HG03565 (cell line): ENCODE results near the gene MYO18B.

Experiments
- ATAC-seq: cut with Tn5 transposase; IDR thresholded peaks from one replicate; pipeline ENCODE4 v1.9.1; 2021; ENCODE audit warnings: mild to moderate bottlenecking, moderate library complexity; ENCODE audit not compliant: unreplicated experiment

Gene MYO18B

DNA sequence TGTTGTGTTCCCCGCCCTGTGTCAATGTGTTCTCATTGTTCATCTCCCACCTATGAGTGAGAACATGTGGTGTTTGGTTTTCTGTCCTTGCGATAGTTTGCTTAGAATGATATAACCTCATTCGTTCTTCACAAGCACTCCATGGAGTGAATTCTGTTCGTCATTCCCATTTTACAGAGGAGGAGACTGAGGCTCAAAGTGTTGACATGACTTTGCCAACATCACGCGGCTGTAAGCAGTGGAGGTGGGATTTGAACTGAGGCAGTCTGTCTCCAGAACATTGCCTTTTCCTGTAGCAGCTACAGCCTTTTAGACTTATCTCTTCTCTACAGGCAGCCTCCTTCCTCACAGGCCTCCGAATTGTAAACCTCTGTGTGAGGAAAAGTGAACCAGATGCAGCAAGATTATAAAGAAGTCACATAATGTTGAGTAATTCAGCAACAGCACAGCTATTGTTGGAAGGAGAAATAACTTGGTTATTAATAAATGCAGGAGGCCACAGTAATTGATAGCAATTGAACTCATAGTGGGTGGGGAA lies 74.6 kb downstream of the MYO18B start:
- no peak for ATAC-seq

DNA sequence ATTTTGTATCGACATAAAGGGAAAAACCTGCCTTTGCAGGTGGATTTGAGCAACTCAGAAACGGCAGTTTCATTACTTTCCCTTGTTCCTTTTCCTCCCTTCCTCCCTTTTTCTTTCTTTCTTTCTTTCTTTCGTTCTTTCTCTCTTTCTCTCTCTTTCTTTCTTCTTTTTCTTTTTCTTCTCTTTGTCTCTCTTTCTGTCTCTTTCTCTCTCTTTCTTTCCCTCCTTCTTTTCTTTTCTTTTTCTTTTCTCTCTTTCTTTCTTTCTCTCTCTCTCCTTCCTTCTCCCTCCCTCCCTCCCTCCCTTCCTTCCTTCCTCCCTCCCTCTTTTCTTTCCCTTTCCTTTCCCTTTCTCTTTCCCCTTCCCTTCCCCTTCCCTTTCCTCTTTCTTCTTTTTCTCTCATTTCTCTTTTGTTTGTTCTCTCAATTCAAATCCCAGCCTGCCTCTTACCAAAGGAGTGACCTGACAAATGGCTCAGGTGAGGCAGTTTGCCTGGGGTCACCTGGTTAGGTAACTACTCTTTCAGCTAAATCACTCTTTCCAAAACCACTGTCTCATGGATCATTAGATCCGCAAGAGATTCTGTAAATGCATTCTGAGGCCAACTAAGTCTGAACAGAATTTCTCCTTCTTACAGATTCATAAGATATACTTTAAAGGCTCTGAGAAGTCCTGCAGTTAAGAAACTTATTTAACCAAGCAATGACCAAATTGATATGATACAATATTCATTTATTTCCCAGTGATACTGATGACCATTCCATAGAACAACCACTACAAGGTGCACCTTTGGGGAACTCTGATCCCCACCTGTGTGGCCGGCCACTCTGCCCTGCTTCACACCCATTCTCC lies 75.3 kb downstream of the MYO18B start:
- no peak for ATAC-seq

DNA sequence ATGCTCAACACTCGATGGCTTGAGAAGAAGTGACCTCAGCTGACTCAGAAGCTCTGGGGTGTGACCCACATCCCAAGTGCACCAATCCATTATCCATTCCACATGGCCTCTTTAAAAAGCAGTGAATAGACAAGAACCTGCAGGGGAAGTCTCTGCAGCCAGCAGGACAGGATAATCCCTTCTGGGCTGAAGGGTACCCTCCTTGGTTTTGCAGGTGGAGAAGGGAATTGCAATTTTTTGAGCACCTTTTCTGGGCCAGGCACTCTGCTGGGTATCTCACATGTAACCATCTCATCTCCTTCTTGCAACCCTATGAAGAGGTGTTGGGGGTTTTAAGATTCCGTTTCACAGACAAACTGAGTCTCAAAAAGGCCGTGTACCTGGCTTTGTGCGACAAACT lies 76.6 kb downstream of the MYO18B start:
- ATAC-seq: no peak

DNA sequence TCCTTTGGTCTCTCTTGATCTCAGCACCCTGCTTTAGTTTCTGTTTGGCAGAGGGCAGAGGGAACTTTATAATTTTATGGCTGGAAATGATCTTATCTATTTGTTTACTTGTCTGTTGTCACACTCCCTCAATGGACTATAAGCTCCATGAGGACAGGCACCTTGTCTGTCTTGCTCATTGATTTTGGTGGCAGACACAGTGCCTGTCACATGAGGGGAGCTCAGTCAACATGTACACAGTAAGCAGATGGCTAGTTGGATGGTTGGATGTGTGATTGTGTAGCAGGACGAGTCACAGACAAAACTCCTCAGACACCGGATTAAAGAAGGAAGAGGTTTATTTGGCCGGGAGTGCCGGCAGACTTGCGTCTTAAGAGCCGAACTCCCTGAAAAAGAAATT lies 80.4 kb downstream of the MYO18B start:
- ATAC-seq: no peak

DNA sequence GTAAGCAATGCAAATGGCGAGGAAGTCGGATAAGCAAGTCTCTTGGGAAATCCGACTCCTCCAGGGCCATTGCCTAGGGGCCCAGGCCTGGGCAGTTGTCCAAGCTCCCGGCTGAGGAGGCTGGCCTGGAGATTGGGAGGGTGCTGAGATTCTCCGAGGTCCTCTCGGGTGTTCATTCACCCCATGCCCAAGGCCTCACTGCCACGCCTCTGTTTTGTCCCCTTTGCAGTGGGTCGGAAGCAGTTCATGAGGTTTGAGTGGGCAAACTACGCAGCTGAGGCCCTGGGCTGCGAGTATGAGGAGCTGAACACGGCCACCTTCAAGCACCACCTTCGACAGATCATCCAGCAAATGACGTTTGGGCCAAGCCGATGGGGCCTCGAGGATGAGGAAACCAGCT lies 81.3 kb downstream of the MYO18B start:
- ATAC-seq: no peak

DNA sequence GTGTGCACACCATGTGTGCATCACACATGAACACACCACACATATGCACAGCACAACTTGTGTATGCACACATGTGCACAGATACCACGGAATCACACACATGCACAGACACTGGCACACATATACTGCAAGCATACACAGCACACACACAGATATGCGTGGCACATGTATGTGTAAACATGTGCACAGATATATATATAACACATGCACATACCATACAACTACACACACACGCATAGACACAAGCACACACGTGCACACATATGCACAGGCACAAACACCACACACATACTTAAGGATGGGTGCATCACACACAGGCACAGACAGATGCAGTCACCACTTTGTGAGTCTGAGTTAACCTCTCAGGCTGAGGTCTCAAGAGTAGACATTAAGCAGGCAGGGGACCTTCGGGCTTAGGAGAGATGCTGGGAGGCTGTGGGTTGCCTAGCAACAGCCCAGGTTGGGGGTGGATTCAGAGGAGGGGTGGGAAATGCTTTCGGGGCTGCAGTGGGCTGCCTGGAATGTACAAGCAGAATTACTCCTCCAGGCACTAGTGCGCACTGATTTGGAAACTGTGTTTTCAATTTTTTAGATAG lies 82.9 kb downstream of the MYO18B start:
- no peak for ATAC-seq

DNA sequence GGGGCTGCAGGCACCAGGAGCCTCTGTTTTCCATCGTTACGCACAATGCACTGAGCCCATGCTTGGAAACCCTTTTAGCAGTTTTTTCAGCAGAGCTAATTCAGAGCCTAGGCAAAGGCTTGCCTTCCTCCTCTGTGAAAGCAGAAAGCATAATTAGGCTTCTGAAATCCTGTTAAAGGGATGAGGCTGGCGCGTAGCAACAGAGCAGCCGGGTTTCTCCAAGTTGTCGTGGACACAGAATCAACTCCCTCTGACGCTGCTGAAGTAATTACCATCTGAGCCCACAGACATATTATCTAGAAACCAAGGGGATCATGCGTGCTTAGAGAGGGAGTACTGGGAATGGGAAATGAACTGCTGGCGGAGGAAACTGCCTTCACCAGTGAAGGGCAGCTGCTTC lies 85.4 kb downstream of the MYO18B start:
- no peak for ATAC-seq

DNA sequence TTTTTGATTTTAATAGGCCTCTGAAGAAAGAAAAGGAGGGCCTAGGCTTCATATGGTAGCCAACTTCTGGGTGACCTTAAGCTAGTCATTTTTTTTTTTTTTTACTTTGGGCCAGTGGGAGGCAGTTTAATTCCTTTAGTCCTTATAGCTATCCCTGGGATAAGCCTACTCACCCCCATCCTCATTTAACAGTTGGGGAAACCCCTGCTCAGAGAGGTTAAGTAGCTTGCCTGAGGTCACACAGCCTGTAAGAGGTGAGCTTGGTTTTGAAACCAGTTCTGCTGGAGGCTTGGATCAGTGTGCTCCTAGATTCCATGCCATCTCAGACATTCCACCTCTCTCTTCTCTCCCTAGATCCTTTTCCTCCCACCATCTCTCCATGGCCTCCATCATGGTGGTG lies 86.4 kb downstream of the MYO18B start:
- ATAC-seq: no peak

DNA sequence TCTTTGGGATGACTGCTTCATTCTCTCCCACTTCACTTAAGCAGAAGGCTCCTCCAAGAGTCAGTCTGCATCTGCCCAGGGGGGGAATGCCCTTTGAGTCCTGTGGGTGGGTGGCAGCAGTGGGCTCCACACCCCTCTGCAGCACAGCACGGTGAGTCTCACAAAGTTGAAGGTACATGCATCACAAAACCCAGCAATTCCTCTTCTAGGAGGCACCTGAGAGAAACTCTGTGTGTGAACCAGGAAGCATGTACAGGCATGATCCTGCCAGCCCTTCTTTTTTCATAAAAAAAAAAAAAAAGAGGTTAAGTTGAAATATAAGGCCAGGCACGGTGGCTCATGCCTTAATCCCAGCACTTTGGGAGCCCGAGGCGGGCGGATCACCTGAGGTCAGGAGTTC lies 87.2 kb downstream of the MYO18B start:
- ATAC-seq: no peak

DNA sequence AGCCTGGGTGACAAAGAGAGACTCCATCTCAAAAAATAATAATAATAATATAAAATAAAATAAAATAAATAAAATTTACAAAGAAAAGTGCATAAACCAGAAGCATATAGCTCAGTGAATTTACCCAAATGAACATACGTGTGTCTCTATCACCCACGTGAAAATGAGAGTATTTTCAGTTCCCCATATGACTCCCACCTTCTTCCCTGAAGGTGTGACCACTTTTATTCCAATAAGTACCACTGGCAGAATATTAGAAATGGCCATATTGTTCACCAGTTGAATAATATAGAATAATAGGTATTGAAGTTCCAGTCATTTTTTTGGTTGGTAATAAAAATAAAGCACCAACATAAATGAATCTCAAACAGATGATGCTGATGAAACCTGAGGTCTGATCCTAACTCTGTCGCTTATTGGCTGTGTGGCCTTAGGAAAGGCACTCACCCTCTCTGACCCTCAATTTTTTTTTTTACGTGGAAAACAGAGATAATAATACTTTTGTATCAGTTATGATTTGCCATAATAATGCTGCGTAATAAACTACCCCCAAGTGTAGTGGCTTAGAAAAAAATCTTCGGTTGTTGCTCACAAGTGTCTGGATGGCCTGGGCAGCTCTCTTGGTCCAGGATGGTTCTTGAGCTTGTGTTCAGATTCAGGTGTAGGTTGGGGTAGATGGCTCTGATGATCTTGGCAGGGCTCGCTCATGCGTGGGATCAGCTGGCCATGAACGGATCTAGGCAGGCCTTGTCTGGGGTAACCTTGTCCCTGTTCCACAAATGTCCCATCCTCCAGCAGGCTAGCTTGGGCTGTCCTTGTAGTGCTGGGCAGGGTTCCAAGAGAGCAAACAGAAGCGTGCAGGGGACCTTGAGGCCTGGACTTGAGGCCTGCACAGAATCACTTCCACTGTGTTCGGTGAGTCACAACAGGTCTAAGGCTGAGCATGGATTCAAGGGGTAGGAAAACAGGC lies 88.1 kb downstream of the MYO18B start:
- ATAC-seq: no peak

DNA sequence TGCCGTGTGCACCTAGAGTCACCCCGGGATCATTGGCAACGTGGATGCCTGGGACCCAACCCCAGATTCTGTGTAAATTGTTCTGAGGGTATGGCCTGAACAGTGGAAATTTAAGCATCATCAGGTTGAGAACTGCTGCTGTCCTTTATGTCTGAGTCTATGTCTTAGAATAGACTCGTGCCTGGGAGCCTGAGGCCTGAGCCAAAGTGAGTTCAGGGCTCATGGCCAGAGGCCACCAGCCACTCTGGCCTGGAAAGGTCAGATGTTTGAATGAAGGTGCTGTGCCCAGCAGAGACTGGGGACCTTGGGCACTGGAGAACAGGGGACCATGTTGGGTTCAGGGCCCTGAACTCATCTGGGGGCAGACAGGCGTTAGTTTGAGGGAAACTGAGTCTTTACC lies 91.1 kb downstream of the MYO18B start:
- no peak for ATAC-seq

DNA sequence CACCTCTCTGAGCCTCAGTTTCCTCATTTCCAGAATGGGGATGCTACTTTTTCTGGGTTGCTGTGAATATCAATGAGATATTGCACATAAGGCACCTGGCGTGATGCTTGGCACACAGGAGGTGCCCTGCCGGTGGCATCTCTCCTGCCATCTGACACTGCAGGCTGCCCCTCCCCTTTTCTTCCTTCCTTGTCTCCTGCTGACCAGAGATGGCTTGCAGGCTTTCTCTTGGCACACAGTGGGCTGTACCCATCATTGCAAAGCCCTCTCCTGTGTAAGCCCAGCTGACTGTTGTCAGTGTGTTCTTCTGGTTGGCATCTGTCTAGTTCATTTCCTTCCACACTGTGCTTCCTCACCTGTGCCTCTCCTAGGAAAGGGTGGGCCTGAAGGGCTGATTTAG lies 91.7 kb downstream of the MYO18B start:
- ATAC-seq: no peak

DNA sequence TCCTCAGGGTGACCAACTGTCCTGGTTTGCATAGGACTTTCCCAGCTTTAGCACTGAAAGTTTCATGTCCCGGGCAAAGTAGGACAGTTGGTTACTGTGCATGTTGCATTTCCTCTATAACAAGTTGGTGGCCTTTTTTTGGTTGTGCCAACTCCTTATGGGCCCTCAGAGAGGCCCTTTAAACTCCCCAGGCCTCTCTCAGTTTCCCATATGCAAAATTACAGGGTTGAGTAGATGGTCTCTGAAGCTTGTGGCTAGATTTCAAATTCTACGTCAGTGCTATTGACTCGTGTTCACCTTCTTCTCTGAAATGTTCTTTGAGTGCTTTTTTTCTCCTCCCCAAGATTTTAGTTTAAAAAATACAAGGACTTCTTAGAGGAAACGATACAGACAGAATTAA lies 92.5 kb downstream of the MYO18B start:
- no peak for ATAC-seq

DNA sequence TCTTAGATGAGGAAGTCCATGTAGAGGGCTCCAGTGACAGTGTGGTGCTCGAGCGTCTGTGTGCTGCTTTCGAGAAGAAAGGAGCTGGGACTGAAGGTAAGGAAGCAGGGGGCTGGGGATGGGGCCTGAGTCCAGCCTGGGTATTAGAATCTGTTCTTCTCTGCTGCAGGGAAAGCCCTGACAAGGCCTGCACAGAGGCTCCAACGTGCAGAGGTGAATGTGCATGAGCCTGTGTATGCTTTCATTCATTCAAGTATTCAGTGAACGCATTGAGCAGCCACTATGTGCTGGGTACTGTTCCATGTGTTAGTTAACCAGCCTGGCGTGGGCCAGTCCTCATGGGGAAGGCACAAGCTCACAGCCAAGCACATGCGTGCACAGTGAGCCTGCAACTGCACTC lies 93.4 kb downstream of the MYO18B start:
- ATAC-seq: no peak

DNA sequence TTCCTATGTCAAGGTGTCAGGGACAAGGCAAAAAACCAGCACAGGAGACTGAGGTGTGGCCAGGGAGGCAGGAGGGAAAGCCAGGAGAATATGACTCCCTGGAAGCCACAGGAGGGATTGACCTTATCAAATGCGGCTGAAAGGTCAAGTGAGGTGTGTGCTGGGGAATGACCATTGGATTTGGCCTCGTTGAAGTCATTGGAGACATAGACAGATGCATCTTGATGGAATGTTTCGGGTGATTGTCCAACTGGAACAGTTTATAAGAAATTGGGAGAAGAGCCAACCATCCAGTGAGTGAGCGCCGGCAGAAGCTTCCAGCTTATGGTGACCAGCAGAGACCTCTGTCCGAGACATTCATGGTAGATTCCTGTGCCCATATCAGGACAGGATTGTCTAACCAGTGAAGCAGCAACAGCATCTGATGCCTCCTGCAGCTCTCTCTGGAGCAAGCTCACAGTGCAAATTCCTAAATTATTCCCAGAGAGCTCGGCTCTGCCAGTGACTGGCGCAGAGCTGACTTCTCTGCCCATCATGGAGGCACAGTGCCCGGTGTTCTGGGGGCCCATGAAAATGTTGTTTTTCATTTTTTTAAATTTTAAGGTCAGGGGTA lies 95.4 kb downstream of the MYO18B start:
- no peak for ATAC-seq

DNA sequence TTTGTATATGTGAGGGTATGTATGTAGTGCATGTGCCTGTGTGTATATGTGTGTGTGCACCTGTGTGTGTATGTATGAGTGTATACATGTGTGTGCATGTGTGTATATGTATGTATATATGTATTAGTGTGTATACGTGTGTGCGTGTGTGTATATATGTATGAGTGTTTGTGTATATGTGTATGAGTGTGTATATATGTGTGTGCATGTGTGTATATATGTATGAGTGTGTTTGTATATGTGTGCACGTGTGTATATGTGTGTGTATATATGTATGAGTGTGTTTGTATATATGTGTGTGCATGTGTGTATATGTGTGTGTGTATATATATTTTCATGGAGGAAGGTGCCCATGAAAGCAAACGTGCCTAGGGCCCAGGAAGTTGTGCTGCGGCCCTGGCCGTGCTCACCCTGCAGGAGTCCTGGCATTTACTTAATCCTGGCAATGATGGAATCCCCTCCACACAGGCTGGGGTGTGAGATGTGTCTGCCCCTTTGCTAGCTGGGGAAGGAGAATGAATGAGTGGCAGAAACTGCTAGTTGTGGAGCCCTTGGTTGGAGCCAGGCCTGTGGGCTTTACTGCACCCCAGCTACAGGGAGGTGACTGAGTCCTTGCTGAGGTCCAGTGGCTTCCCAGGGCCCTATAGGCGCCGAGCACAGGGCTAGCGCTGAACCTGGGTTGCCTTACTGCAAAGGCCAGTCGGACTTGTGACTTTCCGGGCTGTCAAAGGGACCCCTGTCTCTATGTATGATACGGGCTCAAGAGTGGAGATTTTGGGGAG lies 97.2 kb downstream of the MYO18B start:
- no peak for ATAC-seq

DNA sequence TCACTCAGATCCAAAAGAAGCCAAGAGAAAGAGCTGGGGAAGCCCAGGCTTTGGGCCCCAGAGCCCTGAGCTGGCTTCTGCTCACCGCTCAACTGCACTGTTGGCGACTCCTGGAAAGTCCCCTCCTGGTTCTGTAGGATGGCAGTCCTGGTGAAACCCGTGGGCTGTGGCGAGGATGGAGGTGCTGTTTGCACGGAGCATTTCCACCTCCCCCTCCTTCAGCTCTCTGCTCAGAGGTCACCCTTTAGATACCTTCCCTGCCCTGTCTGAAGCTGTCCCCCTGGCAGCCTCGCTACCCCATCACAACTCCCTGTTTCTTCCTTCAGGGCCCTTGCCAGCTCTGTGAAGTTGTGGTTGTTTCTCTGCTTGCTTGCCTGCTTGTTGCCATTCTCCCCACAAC lies 97.8 kb downstream of the MYO18B start:
- ATAC-seq: no peak

DNA sequence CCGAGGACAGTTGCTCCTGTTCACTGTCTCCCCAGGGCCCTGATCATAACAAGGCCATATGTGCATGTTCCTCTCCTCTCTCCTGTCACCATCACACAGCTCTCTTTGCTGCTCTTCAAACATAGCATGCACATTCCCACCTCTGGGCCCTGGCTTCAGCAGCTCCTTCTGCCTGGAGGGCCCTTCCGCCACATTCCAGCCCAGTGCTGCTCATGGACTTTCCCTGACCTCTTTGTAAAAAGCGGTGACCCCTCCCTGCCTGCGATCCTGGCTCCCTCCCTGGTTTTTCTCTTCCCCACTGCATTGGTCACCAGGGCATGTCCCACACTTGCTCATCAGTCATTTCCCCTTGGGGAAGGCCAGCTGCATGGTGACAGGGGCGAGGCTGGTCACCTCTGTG lies 98.2 kb downstream of the MYO18B start:
- ATAC-seq: no peak

DNA sequence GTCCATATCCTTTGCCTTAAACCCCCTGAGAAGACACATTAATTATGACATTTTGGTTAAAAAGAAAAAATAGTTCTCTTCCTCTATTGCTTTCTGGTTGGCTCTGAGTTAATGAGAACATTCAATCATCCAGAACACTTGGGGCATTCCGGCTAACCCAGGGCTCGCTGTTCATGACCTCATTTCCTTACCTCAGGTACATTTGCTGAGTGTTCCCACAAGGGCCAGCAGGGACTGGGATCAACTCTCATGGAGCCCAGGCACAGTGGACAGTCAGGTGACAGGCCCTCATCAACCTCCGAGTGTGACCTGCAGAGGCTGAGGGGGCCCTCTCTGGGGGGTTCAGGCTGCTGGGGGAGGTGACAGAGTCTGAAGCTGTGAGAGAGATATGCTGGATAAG lies 98.9 kb downstream of the MYO18B start:
- no peak for ATAC-seq

DNA sequence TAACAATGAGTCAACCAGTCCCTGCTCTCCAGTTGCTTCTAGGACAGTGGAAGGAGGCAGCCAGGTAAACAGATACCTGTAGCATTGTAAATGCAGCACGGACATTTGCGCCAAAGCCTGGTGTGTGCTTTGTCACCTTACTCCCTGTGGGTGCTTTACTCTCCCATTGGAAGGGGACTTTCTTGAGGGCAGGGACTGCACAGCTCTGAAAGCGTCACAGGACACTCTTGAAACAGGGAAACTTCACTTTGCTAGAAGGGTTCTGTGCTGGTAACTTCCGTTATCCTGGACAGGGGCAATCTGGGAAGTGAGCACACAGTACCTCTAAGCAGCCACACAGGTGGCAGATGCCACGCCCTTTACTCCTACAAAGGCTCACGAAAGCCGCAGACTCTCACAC lies 99.8 kb downstream of the MYO18B start:
- ATAC-seq: no peak
